Endometrium (tissue), 2 donors: Measurements from ENCODE around the gene CYSRT1.

Experiments used
- FAIRE-seq: peaks from 2 replicates; lab custom pipeline; 2012; peaks lifted over from hg19 to GRCh38; lab: Jason Lieb, UNC
- donor health status: control.
- donor health status: control.

The CYSRT1 gene

GRCh38 chr9:137212520-137212919 lies 12.5 kb upstream of the CYSRT1 start:
- FAIRE-seq, result no peak

GRCh38 chr9:137213160-137214060 lies 11.6 kb upstream of the CYSRT1 start:
- no peak for FAIRE-seq

GRCh38 chr9:137214620-137215019 lies 10.4 kb upstream of the CYSRT1 start:
- FAIRE-seq, result no peak

GRCh38 chr9:137215196-137215986 lies 9.6 kb upstream of the CYSRT1 start:
- FAIRE-seq, result no peak

GRCh38 chr9:137216188-137216965 lies 8.6 kb upstream of the CYSRT1 start:
- no peak for FAIRE-seq

- no peak for FAIRE-seq
Observed at GRCh38 chr9:137217276-137218211, 7.4 kb upstream of the CYSRT1 start.

GRCh38 chr9:137218212-137218753 lies 6.7 kb upstream of the CYSRT1 start:
- FAIRE-seq, result no peak

GRCh38 chr9:137218754-137219271 lies 6.2 kb upstream of the CYSRT1 start:
- no peak for FAIRE-seq

DNA sequence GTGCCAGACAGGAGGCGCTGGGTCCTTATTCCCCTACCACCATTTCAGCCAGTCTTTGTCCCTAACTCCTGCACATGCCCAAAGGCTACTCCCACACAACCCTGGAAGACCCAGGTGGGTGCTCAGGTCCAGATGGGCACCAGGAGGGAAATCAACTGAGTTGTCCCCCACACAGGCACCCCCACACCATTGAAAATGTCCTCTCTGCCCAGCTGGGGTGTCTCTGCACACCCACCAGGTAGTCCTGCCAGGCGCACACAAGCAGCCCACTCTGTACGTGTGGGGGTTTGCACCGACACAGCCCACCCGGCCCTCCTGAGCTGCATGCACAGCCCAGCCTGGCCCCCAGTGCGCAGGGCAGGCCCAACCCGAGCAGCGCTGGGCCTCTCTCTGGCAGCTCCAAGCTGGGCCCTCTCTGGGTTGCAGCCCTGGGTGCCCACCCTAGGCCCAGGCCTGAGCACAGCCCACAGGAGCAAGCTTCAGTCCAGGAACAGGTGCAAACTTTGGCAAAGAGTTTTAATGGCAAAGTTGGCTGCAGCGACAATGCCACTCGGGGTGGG lies 5.1 kb upstream of the CYSRT1 start:
- FAIRE-seq, result no peak

DNA sequence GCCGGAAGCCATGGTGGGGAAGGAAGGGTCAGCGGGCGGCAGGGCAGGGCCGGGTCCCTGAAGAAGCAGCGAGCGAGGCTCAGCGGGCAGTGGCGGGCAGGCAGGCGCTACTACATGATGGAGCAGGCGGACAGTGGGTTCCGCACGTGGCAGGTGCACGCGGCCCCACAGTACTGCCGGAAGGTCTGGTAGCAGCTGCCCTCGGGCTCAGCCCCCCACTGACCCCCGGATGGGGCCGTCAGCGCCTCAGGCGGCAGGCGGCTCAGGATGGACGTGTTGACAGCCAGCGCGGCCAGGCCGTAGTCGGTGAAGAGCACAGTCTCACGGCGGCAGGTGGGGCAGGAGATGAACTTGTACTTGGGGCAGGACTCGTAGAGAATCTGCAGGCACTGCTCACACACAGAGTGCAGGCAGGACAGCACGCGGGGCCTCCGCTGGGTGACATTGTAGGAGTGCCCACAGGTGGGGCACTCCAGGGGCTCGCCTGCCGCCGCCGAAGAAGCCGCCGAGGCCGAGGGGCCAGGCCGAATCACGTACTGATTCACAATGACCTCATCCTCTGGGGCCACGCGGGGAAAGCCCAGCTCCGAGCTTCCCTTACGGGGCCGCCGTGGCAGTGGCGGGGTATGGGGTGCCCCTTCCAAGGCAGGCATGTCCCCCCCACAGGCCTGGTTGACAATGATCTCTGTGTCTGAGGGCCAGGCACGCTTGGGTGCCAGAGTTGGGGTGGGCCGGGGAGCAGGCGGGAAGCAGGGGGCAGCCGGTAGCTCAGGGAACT lies 4.5 kb upstream of the CYSRT1 start:
- no peak for FAIRE-seq

DNA sequence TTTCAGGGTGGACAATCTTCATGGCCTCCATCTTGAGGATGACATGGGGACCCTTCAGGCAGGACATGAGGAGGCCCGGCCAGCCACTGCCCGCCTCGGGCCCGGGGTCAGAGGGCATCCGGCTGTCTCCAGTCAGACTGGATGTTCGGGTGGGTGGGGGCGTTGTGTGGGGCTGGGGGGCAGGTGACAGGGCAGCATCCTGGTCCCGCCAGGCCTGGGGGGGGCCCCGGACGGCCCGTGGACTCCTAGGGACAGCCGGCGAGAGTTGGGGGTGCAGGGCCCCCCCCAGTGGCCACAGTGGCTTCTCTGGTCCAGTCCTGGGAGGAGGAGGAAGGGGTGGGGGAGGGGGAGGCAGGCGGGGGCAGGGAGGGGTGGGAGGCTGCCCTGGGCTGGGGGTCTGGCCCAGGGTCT lies 3.9 kb upstream of the CYSRT1 start:
- FAIRE-seq, result no peak

- no peak for FAIRE-seq
Observed at GRCh38 chr9:137221506-137222111, 3.4 kb upstream of the CYSRT1 start.

DNA sequence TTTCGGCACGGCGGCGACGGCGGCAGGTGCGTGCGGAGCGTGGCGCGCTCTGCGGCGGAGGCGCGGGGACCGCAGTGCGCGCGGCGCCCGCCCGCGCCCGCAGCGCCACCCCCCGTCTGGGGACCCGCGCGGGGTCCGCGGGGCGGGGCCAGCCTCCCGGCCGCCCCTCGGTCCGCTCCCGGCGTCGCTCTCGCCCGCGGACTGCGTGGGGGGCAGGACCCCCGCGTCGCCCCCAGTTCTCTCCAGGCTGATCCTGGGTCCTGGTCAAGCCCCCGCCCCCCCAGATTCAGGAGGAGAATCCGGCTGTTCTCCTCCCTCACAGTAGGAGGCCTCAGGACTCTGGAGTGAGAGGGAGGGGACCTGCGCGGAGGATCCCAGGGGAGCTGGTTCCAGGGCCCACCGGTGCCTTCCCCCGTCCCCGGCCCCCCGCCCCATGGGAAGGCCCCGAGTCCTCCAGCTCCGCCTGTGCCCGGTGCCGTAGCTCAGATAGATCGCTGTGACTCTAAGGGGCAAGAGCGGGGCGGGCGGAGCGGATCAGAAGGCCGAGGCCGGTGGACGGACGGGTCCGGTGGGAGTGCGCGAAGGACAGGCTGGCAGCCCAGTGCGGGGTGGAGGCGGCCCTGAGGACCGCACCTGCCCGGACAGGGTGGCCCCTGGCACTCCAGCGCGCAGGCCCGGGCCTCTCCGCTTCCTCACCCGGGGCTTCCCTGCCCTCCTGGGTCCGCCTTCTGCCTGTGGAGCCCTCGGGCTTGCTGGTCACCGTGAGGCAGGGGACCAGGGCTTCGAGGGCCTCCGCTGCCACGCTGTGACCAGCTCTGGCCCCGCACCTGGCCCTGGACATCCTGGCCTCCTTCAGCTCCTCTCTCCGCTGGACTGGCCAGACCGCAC lies 2.5 kb upstream of the CYSRT1 start, which contains the start of gene RNF208:
Gene RNF208 (minus strand): TSS at position 51 of the 888 bp plus-strand sequence. CDS start 1,028 bp downstream, outside the sequence.
- FAIRE-seq, result no peak

DNA sequence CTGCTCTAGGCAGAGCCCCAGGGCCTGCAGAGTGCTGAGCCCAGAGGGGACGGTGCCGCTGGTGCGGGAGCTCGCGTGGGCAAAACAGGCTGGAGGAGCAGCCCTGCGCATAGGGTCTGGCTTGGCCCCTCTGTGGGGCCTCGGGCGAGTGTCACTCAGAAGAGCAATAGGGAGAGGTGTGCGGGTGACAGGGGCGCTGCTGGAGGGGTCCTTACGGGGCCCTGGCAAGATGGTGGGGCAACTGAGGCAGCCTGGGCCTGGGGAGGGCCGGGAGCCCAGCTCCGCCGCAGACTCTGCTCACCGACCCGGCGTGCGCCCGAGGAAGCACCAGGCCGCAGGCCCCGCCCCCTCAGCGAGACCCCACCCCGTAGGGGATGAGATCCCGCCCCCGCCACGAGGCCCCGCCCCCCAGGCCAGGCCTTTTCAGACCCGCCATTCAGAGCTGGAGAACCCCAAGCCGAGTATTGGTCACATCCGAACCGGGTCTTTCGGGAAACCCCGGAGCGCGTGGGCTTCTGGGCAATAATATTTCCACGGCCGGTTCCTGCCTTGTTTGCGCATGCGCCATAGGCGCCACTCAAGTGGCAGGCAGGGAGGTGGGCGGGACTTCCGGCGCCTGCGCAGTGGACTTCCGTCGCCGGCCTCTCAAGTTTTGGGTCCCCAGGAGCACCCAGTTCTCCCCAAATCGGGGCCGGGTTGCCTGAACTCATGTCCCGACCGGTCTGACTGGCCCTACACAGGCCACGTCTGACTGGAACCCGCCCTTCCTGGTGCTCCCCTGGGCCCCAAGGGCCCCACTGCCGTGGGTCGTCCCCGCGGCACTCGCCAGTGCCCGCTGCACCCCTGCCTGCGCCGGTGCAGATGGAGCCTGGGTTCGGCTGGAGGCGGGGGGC lies 1.6 kb upstream of the CYSRT1 start:
- FAIRE-seq, result peak; percentile 67

GRCh38 chr9:137225699-137226331 lies 841 bp downstream of the CYSRT1 start:
- no peak for FAIRE-seq

GRCh38 chr9:137226338-137227053 lies 1.5 kb downstream of the CYSRT1 start:
- FAIRE-seq, result no peak
